GM12874 (cell line): ENCODE data around the gene SPAG17.

ENCODE experiments used
- CTCF ChIP-seq: IDR thresholded peaks from 2 replicates; pipeline ENCODE4 v1.5.1; 2011; ENCODE audit warnings: low read depth, mild to moderate bottlenecking, control low read depth, low read length, moderate library complexity; ENCODE audit not compliant: insufficient read depth

SPAG17 gene

GRCh38 chr1:118100686-118101514, 84.1 kb downstream of the SPAG17 start:
- TF ChIP-seq CTCF = no peak

- no peak for TF ChIP-seq CTCF
Measured at GRCh38 chr1:118099686-118100085, 85.3 kb downstream of the SPAG17 start.

- TF ChIP-seq CTCF = no peak
Measured at GRCh38 chr1:118097622-118098348, 87.2 kb downstream of the SPAG17 start.

DNA sequence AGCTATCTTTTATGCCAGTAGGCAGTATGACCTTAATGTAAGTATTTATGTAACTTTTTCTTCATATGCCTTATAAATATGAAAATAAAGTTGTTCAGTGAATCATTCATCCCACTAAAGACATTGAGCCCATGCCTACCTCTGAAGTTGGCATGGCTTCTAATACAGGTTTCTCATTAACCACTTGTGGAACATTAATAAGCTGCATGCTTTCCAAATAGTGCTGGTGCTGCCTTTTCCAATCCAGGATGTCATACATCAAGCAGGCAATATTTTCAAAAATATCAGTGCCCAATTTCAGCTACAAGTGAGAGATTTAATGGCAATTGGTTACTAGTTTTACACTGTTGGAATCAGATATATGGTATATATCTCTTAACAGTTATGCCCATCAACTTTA, 92.0 kb downstream of the SPAG17 start:
- TF ChIP-seq CTCF = no peak

GRCh38 chr1:118090130-118090529, 94.9 kb downstream of the SPAG17 start:
- no peak for TF ChIP-seq CTCF

DNA sequence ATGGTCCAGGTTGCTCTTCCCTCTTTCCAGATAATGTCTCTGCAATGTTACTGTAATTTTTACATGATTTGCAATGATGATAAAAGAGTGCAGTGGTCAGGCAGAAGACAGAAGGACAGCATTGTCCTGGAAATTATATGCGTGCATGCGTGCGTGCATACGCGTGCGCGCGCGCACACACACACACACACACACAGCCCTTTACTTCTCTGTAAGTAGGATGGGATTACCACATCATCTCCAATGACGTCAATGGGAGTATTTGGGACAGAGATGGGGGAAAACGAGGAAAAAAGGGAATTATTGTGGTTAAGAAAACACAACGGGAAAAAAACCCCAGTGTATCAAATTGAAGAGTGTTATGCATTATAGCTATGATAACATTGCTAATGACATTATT, 99.7 kb downstream of the SPAG17 start:
- no peak for TF ChIP-seq CTCF

DNA sequence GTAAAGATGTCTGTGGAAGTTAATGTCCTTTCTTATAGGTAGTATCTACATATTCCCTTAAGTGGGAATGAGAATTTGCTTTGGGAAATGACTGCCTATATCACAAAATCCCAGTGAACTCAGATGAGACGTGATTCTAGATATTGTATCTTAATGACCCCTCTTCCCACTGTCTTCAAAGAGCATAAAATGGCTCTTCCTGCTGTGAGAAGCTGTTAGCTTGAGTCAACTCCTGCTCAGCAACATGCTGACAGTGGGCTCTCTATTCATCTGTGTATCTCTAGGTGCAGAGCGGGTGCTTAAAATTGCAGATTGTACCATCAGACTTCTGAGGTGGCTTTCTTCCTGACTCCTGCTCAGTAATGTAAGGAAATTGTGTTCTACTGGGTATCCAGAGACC, 100.6 kb downstream of the SPAG17 start:
- no peak for TF ChIP-seq CTCF
